ENCODE measurements around the gene TPSG1.
"Not testable (repeated sequence)": the region's sequence is repeated elsewhere in the genome, so short reads cannot be mapped to it uniquely, and the experiment has no call there.

Gene TPSG1

DNA sequence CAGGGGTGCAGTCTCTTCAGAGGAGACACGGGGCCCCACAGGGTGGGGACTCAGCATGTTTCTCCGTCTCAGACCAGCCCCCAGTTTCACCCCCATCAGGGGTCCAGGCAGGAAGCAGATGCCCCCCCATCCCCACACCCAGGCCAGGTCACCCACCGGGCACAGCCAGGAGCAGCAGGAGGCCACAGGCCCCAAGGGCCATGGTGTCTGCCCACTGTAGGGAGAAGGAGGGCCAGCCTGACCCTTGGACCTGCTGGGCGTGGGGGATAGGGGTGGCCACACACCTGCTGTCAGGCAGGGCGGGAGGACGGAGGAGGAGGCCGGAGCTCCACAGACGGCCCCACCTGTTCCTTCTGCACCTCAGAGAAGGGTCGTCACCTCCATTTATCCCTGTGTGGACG is at the start of gene TPSG1:
TSS of gene TPSG1 (minus strand) at position 218 of the 401 bp plus-strand sequence. CDS start at position 202, 16 bp downstream.
- no peak for DNase-seq
- in situ Hi-C loops (cut with MboI; ENCODE audit: low pct_unique_long_range_greater_than_20kb, low sequenced_read_pairs) = no loop called here

DNA sequence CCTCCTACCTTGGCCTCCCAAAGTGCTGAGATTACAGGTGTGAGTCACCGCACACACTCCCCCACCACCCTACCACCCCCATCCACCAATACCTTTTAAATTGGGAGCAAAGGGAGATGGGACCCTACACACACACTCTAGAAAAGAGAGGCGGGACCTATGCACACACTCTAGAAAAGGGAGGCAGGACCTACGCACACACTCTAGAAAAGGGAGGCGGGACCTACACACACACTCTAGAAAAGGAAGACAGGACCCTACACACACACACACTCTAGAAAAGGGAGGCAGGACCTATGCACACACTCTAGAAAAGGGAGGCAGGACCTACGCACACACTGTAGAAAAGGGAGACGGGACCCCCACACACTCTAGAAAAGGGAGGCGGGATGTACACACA is 49.7 kb upstream of the TPSG1 start:
- in situ Hi-C loops (cut with MboI; ENCODE audit: low pct_unique_long_range_greater_than_20kb, low sequenced_read_pairs) = no loop called here
- DNase-seq = no peak

DNA sequence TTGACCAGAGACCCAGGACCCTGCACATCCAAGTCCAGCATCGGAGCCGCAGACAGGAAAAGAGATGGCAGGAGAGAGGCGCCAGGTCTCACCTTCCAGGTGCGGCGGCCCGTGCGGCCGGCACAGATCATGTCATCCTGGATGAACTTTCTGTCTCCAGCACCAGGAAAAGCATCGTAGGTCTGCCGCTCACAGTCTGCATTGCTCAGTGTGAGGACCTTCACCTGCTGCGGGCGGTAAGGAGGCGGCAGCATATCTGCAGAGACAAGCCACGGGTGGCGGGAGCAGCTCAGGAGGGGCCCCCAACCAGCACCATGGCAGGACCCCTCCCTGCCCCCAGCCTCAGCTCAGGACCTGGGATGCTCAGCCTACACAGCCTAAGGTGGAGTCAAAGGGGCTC is 48.7 kb upstream of the TPSG1 start:
- in situ Hi-C loops (cut with MboI; ENCODE audit: low pct_unique_long_range_greater_than_20kb, low sequenced_read_pairs) = no loop called here
- DNase-seq = no peak

DNA sequence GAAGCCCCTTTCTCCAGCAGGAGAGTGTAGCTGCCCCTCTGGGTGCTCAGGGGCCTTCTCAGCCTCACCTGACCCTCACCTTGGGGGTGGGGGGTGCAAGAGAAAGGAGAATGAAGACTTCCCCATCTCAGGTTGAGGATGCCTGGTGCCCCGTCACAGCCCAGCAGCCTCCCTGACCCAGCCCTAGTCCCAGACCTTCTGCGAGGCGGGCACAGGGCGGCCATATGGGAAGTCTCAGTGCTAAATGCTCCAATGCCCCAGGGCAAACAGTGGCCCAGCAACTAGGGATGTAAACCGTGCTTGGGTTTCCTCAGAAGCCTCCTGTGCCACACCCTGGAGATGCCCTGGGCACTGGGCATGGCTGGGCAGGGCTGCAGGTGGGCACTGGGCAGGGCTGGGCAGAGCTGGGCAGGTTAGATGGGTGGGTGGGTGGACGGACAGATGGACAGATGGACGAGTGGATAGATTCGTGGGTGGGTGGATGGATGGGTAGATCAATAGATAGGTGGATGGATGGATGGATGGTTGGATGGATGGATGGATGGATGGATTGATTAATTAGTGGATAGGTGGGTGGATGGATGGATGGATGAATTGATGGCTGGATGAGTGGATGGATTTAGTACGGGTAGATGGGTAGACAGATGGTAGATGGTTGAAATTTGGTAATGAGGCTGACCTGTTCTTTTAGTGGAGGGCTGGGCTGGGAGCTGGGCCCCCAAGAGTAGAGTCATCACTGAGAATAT is 47.6 kb upstream of the TPSG1 start:
- in situ Hi-C loops (cut with MboI; ENCODE audit: low pct_unique_long_range_greater_than_20kb, low sequenced_read_pairs) = no loop called here
- DNase-seq = no peak

DNA sequence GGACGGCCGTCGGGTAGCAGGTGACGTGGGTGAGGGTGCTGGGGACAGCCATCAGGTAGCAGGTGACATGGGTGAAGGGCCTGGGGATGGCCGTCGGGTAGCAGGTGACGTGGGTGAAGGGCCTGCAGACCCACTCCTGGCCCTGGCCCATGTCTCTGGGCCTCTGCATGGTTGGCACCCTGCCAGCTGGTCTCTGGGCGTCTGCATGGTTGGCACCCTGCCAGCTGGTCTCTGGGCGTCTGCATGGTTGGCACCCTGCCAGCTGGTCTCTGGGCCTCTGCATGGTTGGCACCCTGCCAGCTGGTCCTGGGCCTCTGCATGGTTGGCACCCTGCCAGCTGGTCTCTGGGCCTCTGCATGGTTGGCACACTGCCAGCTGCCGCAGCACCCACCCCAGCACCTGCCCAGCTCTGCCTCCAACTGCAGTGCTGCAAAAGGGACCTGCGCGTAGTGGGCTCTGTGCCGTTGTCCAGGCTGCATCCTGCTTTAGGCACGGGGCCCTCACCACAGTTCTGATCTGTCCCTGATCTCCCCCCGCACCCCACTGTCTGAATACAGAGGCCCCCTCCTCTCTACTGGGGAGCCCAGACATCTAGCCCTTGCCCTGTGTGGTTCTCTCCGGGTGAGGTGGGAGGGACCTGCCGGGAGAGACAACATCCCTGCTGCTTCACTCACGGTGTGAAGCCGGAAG is 46.8 kb upstream of the TPSG1 start:
- in situ Hi-C loops (cut with MboI; ENCODE audit: low pct_unique_long_range_greater_than_20kb, low sequenced_read_pairs); DNase-seq: not testable (repeated sequence)

DNA sequence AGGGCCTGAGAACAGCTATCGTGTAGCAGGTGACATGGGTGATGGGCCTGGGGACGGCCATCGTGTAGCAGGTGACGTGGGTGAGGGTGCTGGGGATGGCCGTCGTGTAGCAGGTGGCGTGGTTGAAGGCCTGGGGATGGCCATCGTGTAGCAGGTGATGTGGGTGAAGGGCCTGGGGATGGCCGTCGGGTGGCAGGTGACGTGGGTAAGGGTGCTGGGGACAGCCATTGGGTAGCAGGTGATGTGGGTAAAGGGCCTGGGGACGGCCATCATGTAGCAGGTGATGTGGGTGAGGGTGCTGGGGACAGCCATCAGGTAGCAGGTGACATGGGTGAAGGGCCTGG is 46.3 kb upstream of the TPSG1 start:
- in situ Hi-C loops (cut with MboI; ENCODE audit: low pct_unique_long_range_greater_than_20kb, low sequenced_read_pairs) = no loop called here
- DNase-seq = no peak

DNA sequence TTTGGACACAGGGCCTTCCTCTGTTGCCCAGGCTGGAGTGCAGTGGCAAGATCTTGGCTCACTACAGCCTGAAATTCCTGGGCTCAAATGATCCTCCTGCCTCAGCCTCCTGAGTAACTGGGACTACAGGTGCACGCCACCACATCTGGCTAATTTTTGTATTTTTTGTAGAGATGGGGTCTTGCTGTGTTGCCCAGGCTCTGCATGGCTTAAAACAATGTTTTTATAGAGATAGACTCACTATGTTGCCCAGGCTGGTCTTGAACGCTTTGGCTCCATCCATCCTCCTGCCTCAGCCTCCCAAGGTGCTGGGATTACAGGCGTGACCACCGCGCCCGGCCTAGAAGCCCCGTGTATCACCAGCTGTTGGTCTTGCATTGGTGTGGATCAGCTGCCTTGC is 44.4 kb upstream of the TPSG1 start:
- DNase-seq; in situ Hi-C loops (cut with MboI; ENCODE audit: low pct_unique_long_range_greater_than_20kb, low sequenced_read_pairs): not testable (repeated sequence)

DNA sequence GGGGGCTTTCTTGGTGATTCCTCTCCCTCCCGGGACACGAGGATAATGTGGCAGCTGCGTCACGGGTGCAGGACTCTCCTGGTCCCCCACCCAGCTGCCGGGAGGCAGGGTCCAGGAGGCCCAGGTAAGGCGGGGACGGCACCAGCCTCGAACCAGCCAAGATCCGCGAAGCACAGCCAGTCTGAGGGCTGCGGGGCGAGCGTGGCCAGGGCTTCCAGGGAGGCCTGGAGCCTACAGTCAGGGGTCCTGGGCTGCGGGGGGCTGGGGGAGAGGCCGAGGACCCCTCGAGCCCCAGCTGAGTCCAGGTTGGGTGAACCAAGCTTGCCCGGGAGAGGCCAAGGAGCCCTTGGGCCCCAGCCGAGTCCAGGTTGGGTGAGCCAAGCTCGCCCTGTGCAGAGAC is 40.8 kb upstream of the TPSG1 start:
- in situ Hi-C loops (cut with MboI; ENCODE audit: low pct_unique_long_range_greater_than_20kb, low sequenced_read_pairs) = no loop called here
- no peak for DNase-seq

DNA sequence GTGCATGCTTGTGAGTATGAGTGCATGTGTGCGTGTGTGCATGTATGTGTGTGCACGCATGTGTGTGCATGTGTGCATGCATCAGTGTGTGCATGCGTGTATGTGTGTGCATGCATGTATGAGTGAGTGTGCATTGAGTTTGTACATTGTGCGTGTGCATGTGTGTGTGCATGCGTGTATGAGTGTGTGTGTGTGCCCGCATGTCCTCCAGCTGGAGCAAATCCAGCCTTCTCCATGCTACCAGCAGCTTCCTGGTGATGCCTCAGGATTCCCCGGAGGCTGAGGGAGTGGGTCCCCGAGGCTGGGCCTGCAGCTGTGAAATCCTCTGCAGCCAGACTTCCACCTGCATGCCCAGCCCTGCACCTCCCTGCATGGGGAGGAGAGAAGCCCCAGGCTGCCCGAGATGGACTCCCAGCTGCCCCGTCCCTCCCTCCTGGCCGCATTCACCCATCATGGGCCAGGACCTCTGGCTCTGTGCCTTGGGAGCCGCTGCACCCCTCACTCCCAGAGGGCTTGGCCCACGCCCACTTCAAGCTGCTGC is 40.1 kb upstream of the TPSG1 start:
- in situ Hi-C loops (cut with MboI; ENCODE audit: low pct_unique_long_range_greater_than_20kb, low sequenced_read_pairs) = no loop called here

DNA sequence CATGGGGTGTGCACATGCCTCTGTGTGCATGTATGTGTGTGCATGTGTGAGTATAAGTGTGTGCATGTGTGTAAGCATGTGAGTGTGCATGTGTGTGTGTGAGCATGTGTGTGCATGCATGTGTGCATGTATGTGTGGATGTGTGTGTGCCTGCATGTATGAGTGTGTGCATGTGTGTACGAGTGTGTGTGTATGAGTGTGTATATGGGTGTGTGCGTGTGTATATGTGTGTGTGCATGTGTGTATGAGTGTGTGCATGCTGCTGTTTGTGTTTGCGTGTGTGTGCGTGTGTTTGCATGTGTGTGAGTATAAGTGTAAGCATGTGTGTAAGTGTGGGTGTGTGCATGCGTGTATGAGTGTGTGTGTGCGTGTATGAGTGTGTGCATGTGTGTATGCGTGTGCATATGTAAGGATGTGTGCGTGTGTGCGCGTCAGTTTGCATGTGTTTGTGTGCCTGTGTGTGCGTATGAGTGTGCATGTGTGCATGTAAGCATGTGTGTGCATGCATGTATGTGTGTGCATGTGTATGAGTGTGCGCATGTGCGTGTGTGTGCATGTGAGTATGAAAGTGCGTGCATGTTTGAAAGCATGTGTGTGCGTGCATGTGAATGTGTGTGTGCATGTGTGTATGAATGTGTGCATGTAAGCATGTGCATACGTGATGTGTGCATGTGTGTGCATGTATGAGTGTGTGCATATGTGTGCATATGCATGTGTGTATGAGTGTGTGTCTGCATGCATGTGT is 39.4 kb upstream of the TPSG1 start:
- DNase-seq = no peak
- in situ Hi-C loops (cut with MboI; ENCODE audit: low pct_unique_long_range_greater_than_20kb, low sequenced_read_pairs) = no loop called here

More for the DNA sequence above, 40.1 kb upstream of the TPSG1 start:
- no peak for DNase-seq

DNA sequence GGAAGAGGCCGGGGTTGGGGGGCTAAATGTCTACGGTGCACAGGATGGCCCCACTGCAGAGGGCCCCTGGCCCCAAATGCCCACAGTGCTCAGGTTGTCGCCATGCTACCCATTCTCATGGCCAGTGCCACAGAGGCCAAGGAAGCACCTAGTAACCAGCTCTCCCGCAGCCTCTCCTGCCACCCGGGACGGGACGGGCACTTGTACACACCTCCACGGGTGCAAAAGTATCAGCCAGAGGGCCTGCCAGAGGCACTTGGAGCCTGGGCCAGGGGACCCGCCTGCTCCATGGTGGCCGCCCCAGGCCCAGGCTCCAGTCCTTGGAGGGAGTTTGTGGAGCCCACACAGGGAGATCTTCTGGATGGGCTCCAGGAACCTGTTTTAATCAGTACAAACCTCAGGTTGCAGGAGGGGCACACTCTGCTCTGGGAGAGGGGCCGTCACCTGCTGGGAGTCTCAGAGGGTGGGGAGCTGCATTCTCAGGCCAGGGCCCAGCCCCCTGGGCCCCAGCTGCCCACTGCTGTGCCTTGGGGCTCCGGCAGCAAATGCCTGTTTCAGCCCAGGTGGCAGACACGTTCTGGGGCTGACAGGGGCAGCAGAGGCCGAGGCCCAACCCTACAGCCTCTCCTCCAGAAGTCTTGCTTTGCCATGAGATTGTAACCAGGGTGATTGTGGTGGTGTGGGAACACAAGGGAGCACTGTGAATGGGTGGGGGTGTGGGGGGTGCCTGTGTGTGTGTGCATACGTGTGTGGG is 38.7 kb upstream of the TPSG1 start:
- in situ Hi-C loops (cut with MboI; ENCODE audit: low pct_unique_long_range_greater_than_20kb, low sequenced_read_pairs) = no loop called here
- no peak for DNase-seq

DNA sequence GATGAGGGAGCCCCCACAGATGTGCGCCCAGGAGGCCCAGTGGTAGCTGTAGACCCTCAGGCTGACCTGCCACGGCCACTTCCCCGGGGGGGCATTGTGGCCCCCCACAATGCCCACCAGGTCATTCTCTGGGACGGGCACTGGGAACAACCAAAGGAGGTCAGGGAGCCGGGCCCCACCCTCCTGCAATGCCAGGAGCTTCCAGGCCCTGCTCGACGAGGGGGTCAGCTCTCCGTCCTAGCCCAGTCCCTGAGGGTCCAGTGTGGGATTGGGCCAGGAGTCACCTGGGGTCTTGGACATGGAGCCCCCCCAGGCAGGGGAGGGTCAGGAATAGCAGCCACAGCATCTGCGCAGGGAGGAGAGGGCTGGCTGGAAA is 37.8 kb upstream of the TPSG1 start:
- in situ Hi-C loops (cut with MboI; ENCODE audit: low pct_unique_long_range_greater_than_20kb, low sequenced_read_pairs) = no loop called here
- no peak for DNase-seq

DNA sequence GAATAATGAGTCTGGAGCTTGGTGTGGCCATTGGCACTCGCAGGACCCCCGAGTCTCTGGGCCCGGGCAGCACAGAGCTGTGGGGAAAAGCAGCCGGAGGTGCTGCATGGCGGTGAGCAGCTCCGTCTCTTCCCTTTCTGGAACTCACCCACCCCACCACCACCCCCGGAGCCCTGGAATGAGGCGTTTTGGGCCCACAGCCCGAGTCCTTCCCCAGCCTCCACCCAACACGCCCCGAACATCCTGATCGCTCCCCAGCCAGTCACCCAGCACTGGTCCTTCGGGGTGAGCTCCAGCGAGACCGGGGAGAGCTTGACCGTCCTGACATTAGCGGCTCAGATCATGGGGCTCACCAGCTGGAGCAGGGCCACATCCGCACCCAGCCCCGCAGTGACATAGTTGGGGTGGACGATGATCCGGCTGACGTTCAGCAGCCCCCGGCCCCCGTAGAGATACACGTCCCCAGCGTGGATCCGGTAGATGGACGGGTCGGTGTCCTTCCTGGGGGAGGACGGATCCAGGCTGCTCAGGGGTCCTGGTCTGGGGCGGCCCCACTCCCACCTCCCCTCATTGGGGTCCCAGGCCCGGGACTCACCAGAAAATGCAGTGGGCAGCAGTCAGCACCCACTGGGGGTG is 37.3 kb upstream of the TPSG1 start:
- DNase-seq = no peak
- in situ Hi-C loops (cut with MboI; ENCODE audit: low pct_unique_long_range_greater_than_20kb, low sequenced_read_pairs) = no loop called here

DNA sequence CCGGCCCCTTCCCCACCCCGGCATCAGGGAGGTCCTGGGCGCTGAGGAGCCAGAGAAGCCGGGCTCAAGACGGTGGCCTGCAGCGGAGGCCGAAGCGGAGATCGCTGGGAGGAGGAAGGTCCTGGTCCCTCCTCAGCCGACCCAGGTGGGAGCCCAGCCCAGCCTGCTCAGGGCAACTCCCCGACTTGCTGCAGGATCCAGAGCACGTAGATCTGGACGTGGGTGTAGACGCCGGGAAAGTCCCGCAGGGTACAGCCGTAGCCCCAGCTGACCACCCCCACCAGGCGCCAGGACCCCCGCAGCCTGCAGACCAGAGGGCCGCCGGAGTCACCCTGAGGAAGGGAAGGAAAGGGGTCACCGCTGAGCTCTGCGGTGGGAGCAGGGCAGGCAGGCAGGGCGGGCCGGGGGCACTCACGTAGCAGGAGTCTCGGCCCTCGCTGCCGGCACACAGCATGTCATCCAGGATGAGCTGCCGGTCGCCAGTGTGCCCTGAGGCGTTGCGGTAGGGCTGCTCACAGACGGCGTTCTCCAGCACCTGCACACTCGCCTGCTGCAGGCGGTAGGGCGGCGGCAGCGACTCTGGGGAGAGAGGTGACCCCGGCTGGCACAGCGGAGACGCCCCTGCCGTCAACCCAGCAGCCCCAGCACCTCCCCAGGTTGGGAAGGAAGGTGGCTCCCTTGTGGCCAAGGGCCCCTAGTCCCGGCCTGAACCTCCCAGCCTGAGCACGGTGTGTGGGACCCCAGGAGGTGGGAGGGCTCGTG is 36.2 kb upstream of the TPSG1 start:
- DNase-seq = no peak
- in situ Hi-C loops (cut with MboI; ENCODE audit: low pct_unique_long_range_greater_than_20kb, low sequenced_read_pairs) = no loop called here

DNA sequence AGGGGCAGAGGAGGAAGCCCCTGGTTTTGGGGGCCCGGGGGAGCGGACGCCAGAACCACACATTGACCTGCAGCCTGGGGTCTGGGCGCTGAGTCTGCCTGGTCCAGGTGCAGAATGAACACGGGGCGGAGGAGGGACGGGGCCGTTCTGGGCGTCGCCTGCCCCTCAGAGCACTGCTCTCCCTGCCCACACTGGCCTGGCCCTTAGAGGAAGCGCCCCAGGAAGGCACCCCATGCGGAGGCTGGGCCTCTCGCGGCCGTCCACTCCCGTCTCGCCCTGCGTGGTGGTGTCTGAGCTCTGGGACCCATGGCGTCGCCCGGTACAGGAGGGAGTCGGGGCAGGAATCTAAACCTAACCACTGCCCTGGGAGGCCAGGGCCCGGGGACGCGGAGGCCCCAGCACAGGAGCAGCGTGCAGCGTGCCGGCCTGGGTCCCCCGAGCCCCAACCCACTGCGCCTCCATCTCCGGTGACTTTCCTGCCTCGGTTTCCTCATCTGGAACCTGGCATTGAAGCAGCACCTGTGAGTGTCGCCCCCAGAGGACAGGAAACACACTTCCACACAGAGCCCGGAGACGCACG is 35.1 kb upstream of the TPSG1 start:
- in situ Hi-C loops (cut with MboI; ENCODE audit: low pct_unique_long_range_greater_than_20kb, low sequenced_read_pairs) = no loop called here
- no peak for DNase-seq

DNA sequence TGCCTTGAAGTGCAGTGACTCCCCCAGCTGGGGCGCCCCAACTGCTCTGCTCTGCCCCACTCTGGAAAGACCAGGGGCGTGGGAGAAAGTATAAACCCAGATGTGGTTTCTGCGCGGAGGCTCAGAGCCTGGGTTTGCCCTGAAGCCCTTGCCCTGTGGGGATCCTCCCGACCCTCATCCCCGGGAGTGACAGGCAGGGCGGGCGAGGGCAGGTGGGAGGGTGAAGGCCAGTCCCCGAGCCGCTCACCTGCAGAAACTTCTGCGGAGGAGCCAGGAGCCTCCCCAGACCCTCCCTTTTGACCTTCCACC is 34.6 kb upstream of the TPSG1 start:
- in situ Hi-C loops (cut with MboI; ENCODE audit: low pct_unique_long_range_greater_than_20kb, low sequenced_read_pairs) = no loop called here
- DNase-seq = no peak

DNA sequence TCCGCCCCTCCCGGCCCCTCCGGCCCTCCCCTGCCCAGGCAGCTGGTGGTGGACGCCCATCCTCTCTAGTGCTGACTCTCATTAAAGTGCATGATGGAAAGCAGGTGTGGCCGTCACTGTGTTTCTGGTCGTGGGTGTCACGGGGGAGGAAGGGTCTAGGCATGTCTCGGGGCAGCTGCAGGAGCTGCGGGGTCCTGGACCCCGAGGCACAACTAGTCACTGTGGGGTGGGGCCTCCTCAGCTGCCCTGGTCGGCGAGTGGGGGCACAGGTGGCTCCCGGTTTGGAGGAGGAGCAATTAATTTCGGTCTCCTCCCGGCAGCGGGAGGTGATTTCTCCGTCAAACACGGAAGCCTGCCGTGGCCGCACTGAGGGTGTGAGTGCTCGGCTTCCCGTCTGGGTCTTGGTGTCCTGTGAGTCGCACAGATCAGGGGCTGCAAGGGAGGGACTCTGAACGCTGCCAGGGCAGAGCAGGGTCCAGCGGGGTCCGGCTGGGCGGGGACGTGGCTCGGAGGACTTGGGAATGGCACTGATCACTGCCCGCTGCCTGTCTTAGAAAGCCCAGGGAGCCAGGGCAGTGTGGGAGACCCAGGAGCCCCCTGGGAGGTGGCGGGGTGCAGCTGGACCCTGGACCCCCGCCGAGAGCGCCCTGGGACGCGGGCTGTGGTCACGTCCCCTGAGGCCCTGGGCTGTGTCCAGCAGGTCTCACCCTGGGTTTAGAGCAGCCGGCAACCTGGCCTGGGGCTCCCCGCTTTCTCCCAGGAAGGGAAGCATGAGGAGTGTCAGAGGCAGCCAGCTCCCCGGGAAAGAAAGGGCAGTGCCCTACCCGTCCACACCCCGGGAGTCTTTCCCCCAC is 34.1 kb upstream of the TPSG1 start:
- in situ Hi-C loops (cut with MboI; ENCODE audit: low pct_unique_long_range_greater_than_20kb, low sequenced_read_pairs) = no loop called here
- DNase-seq = peak; percentile 29
